Measurements from ENCODE around the gene LRRC41. TPM values are rescaled to one million over a fixed set of nuclear protein-coding genes. Genes with fewer than 3 reads are reported as not detected.
"Not testable (repeated sequence)": the region's sequence is repeated elsewhere in the genome, so short reads cannot be mapped to it uniquely, and the experiment has no call there.

LRRC41 gene
- total and polyA plus RNA-seq, 2 donors (not counting 1 experiment from before 2014, with no cell fraction given) = 20.1 to 39.0 TPM

DNA sequence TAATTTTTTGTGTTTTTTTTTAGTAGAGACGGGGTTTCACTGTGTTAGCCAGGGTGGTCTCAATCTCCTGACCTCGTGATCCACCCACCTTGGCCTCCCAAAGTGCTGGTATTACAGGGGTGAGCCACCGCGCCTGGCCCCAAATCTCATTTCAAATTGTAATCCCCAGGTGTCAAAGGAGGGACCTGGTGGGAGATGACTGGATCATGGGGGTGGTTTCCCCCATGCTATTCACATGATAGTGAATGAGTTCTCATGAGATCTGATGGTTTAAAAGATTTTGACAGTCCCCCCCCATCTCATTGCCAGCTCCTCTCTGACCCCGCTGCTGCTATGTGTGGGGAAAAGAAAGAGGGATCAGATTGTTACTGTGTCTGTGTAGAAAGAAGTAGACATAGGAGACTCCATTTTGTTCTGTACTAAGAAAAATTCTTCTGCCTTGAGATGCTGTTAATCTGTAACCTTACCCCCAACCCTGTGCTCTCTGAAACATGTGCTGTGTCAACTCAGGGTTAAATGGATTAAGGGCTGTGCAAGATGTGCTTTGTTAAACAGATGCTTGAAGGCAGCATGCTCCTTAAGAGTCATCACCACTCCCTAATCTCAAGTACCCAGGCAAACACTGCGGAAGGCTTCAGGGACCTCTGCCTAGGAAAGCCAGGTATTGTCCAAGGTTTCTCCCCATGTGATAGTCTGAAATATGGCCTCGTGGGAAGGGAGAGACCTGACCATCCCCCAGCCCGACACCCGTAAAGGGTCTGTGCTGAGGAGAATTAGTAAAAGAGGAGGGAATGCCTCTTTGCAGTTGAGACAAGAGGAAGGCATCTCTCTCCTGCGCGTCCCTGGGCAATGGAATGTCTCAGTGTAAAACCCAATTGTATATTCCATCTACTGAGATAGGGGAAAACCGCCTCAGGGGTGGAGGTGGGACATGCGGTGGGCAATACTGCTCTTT lies 16.8 kb upstream of the LRRC41 start:
- H3K27me3 Mint-ChIP-seq; H2AFZ ChIP-seq (ENCODE audit: insufficient read depth, low read depth, low read length, poor library complexity, severe bottlenecking); H3K9me3 ChIP-seq (ENCODE audit: control extremely low read depth in 1 of 3, control insufficient read depth in 2 of 3, insufficient read depth in 1 of 3, low read length in 2 of 3); H3K4me2 ChIP-seq (replicated peaks; ENCODE audit: low read depth, low read length, poor library complexity, severe bottlenecking); H3K4me1 ChIP-seq (ENCODE audit: control insufficient read depth in 2 of 2, insufficient read depth in 2 of 2, low read length in 2 of 2); H3K4me3 ChIP-seq (ENCODE audit: control extremely low read depth in 1 of 5, extremely low read depth in 1 of 5, insufficient read depth in 1 of 5, low read depth in 2 of 5, low read length in 4 of 5); H3K9ac ChIP-seq (ENCODE audit: low read length); DNase-seq; H3K4me1 Mint-ChIP-seq; H3K27me3 ChIP-seq (replicated peaks in 1 of 4; ENCODE audit: control extremely low read depth in 1 of 4, control insufficient read depth in 3 of 4, insufficient read depth in 4 of 4, low read length in 3 of 4); H3K4me3 Mint-ChIP-seq; H3K79me2 ChIP-seq (ENCODE audit: control insufficient read depth, insufficient read depth, low read length); ATAC-seq (ENCODE audit: low read depth); intact Hi-C loops (cut with micrococcal nuclease); CTCF ChIA-PET; H4K20me1 ChIP-seq (ENCODE audit: control insufficient read depth, insufficient read depth, low read length, poor library complexity, severe bottlenecking); H3K9me3 Mint-ChIP-seq (ENCODE audit: insufficient read depth); H3K27ac Mint-ChIP-seq; H3K27ac ChIP-seq (ENCODE audit: low read length in 2 of 2): not testable (repeated sequence)
- POLR2A ChIA-PET = interaction anchor here (0.7 kb wide), 1 partner anchor 13 kb away, joined by 4 read pairs; no protein-coding TSS in a partner anchor
- H3K36me3 ChIP-seq (replicated peaks in 1 of 2; ENCODE audit: control extremely low read depth in 1 of 2, control insufficient read depth in 1 of 2, extremely low read depth in 1 of 2, insufficient read depth in 2 of 2, low read length in 1 of 2) = peaks cover 5 to 20% of the 10 kb centered on the region in 2 experiments
- 85% methylated on average over 4 of the region's 13 CpGs for whole genome bisulfite sequencing (ENCODE audit: insufficient coverage)

GRCh38 chr1:46319301-46319700 lies 15.9 kb upstream of the LRRC41 start:
- H3K4me2 ChIP-seq (replicated peaks; ENCODE audit: low read depth, low read length, poor library complexity, severe bottlenecking); intact Hi-C loops (cut with micrococcal nuclease); H3K79me2 ChIP-seq (ENCODE audit: control insufficient read depth, insufficient read depth, low read length); H3K27me3 ChIP-seq (replicated peaks in 1 of 4; ENCODE audit: control extremely low read depth in 1 of 4, control insufficient read depth in 3 of 4, insufficient read depth in 4 of 4, low read length in 3 of 4); DNase-seq; H3K4me1 ChIP-seq (ENCODE audit: control insufficient read depth in 2 of 2, insufficient read depth in 2 of 2, low read length in 2 of 2); H3K9me3 Mint-ChIP-seq (ENCODE audit: insufficient read depth); H3K9ac ChIP-seq (ENCODE audit: low read length); H4K20me1 ChIP-seq (ENCODE audit: control insufficient read depth, insufficient read depth, low read length, poor library complexity, severe bottlenecking); H3K27ac ChIP-seq (ENCODE audit: low read length in 2 of 2); H3K27me3 Mint-ChIP-seq; POLR2A ChIA-PET; H3K27ac Mint-ChIP-seq; H3K4me3 Mint-ChIP-seq; H3K4me3 ChIP-seq (ENCODE audit: control extremely low read depth in 1 of 5, extremely low read depth in 1 of 5, insufficient read depth in 1 of 5, low read depth in 2 of 5, low read length in 4 of 5); ATAC-seq (ENCODE audit: low read depth); H3K9me3 ChIP-seq (ENCODE audit: control extremely low read depth in 1 of 3, control insufficient read depth in 2 of 3, insufficient read depth in 1 of 3, low read length in 2 of 3); H2AFZ ChIP-seq (ENCODE audit: insufficient read depth, low read depth, low read length, poor library complexity, severe bottlenecking); H3K4me1 Mint-ChIP-seq: not testable (repeated sequence)
- CTCF ChIA-PET = interaction anchor here (1.5 kb wide), 1 partner anchor 14 kb away, joined by 4 read pairs; no protein-coding TSS in a partner anchor
- peaks cover 5 to 27% of the 10 kb centered on the region in 2 experiments for H3K36me3 ChIP-seq (replicated peaks in 1 of 2; ENCODE audit: control extremely low read depth in 1 of 2, control insufficient read depth in 1 of 2, extremely low read depth in 1 of 2, insufficient read depth in 2 of 2, low read length in 1 of 2)
- WGBS (ENCODE audit: insufficient coverage) = 100% methylated on average over 4 of the region's 6 CpGs

All from B cell (primary cell).